ENCODE results near the gene TCERG1. TPM values are rescaled to one million over a fixed set of nuclear protein-coding genes. Genes with fewer than 3 reads are reported as not detected.

The TCERG1 gene
- total RNA-seq, 1 donor from 2014 or later, result 36.4 TPM

DNA sequence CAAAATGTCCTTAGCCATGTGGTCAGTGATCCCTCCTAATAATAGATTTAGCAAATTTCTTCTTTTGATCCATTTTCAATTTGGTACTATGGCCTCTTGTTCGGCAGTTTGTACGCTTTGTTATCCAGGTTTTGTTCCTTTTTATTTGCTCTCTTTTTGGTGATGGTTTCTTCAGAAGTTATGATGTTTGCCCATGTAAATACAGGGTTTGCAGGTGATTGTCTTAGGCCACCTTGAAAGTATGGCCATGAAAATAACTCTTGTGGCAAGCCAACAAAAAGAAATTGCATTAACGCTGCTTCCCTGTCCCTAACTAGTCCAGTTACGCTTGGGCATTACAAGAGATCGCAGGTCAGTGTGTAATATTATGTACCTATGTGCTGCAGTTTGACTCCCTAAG, 60.3 kb downstream of the TCERG1 start:
- intact Hi-C loops (cut with DNase I), result no loop called here
- Histone ChIP-seq H3K27ac (no peak overlapping the region), H3K4me1 (no peaks in the 10 kb centered on the region), H3K9me3 (no peaks in the 10 kb centered on the region), H3K27me3 (ENCODE audit: low read depth) (no peaks in the 10 kb centered on the region), H3K4me3 (no peak overlapping the region), H3K36me3 (peaks cover 91% of the 10 kb centered on the region)
- DNase-seq, result no peak
- TF ChIP-seq, protein P1, sequence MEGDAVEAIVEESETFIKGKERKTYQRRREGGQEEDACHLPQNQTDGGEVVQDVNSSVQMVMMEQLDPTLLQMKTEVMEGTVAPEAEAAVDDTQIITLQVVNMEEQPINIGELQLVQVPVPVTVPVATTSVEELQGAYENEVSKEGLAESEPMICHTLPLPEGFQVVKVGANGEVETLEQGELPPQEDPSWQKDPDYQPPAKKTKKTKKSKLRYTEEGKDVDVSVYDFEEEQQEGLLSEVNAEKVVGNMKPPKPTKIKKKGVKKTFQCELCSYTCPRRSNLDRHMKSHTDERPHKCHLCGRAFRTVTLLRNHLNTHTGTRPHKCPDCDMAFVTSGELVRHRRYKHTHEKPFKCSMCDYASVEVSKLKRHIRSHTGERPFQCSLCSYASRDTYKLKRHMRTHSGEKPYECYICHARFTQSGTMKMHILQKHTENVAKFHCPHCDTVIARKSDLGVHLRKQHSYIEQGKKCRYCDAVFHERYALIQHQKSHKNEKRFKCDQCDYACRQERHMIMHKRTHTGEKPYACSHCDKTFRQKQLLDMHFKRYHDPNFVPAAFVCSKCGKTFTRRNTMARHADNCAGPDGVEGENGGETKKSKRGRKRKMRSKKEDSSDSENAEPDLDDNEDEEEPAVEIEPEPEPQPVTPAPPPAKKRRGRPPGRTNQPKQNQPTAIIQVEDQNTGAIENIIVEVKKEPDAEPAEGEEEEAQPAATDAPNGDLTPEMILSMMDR (IDR thresholded peaks at IDR 0.05), result no peak
- no peak for ATAC-seq

DNA sequence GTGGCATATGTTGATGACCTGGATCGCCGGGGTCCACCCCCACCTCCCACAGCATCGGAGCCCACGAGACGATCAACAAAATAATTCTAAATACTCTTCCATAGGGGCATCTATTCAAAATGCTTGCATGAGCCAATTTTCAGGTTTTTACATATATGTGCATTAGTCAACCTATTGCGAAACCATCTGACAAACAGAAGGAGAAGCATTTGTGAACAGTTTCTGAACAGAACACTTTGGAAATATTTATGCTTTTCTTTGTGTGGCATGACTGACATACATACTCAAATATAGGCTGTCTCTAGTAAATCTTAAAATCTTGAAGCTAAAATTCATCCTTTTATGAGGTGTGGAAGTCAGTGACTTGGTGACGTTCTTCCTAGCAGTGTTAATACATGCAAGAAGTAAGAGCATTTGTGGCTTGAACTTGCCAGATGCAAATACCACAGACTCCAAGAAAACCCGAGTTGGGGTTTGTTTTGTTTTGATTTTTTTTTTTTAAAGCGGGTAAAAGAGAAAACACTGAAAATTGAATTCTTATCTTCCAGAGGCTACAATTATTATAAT, 63.5 kb downstream of the TCERG1 start:
- no peak for DNase-seq
- Histone ChIP-seq H3K9me3 (no peaks in the 10 kb centered on the region), H3K36me3 (peaks cover 70% of the 10 kb centered on the region), H3K4me1 (no peaks in the 10 kb centered on the region), H3K4me3 (no peak overlapping the region), H3K27me3 (ENCODE audit: low read depth) (no peaks in the 10 kb centered on the region), H3K27ac (no peak overlapping the region)
- TF ChIP-seq, protein P1 (IDR thresholded peaks at IDR 0.05), result no peak
- intact Hi-C loops (cut with DNase I), result no loop called here
- no peak for ATAC-seq

DNA sequence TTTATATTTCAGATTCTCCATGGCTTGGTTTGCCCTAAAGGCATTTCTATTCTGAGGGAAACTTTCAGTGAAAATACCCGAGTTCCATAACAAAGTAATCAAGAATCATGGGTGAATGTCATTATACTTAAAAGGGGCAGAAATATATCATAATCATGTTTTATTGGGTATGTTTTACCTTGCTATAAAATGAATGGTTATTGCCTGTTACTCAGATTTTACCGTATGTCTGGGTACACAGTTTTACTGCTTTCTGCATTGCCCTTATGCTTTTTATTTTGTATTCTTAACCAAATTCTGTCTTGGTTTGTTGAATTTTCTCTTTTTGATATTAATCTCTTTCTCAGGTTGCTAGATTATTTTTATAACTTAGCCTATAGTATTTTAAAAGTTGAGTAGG, 66.3 kb downstream of the TCERG1 start:
- H3K4me1 ChIP-seq, result no peaks in the 10 kb centered on the region
- no peaks in the 10 kb centered on the region for H3K27me3 ChIP-seq (ENCODE audit: low read depth)

DNA sequence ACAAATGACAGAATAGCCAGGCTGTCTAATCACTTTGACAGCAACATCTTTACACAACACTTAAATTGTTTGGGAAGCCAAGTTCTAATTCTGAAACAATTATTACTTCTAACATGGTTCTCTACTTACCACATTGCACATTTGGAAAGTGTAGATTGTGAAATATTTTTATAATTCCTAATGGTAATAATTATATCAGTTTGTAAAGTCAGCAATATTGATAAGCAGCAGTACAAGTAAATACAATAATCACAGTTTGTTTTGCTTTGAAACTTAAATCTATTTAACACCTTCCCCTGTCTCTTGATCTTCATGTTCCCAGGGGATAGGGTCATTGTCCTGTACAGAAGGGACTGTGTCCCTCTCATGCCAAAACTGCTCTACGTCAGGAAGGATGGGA, 67.4 kb downstream of the TCERG1 start:
- TF ChIP-seq, protein P1 (IDR thresholded peaks at IDR 0.05), result no peak
- Histone ChIP-seq H3K4me3 (no peak overlapping the region), H3K36me3 (peaks cover 31% of the 10 kb centered on the region), H3K9me3 (no peaks in the 10 kb centered on the region), H3K27me3 (ENCODE audit: low read depth) (no peaks in the 10 kb centered on the region), H3K27ac (no peak overlapping the region), H3K4me1 (no peaks in the 10 kb centered on the region)
- ATAC-seq, result no peak
- DNase-seq, result no peak
- intact Hi-C loops (cut with DNase I), result no loop called here

More for the DNA sequence above, 66.3 kb downstream of the TCERG1 start:
- no peak overlapping the region for H3K27ac ChIP-seq
- intact Hi-C loops (cut with DNase I), result no loop called here
- no peak overlapping the region for H3K4me3 ChIP-seq
- DNase-seq (no peak), ATAC-seq (no peak)
- TF ChIP-seq, protein P1 (IDR thresholded peaks at IDR 0.05), result no peak
- no peaks in the 10 kb centered on the region for H3K9me3 ChIP-seq
- H3K36me3 ChIP-seq, result peaks cover 42% of the 10 kb centered on the region

DNA sequence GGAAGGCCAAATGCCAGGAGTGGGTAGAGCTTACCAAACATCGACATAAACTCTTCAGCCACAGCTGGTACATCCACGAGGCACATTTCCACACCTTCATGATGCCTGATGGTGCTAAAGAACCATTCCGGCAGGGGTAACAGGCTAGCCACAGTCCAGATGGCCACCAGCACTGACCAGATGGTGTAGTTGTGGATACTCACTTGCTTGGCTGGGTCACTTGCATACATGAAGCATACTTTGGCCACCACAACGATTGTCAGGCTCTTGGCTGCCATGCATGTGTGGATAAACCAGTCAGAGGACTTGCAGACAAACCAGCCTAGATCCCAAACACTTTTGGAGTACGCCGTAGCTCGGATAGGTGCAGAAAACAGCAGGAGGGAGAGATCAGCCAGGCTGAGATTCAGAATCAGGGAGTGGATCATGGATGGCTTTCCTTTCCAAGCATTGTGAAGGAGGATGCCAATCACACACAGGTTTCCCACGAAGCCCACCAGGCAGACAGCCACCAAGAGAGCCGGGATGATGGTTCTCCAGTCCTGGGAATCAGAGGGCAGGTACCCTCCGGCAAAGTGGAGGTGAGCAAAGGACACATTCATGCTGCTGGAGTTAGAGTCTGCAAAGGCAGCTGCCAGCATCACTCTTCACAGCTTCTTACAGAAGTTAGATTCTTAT, 68.5 kb downstream of the TCERG1 start:
- no peak overlapping the region for H3K4me3 ChIP-seq
- ATAC-seq (no peak), DNase-seq (no peak)
- H3K27ac ChIP-seq, result no peak overlapping the region
- no peaks in the 10 kb centered on the region for H3K9me3 ChIP-seq
- peaks cover 20% of the 10 kb centered on the region for H3K36me3 ChIP-seq
- intact Hi-C loops (cut with DNase I), result no loop called here
- no peaks in the 10 kb centered on the region for H3K4me1 ChIP-seq
- H3K27me3 ChIP-seq (ENCODE audit: low read depth), result no peaks in the 10 kb centered on the region
- TF ChIP-seq, protein P1 (IDR thresholded peaks at IDR 0.05), result no peak
